GM10248 (cell line): Measurements from ENCODE around the gene FRMD1.

Experiments
- CTCF ChIA-PET: fragments of 300-600 bp; sonication (Branson Sonifier 250); formaldehyde crosslinking; extraction: SDS; loops from one replicate; lab custom pipeline; 2021; ENCODE audit warnings: antibody characterized with exemption; lab: Yijun Ruan, JAX
- POLR2A ChIA-PET: fragments of 350-650 bp; sonication (Branson Sonifier 250); formaldehyde crosslinking; extraction: SDS; loops from one replicate; lab custom pipeline; 2020; ENCODE audit warnings: antibody characterized with exemption; lab: Yijun Ruan, JAX
- DNase-seq: peaks from one replicate; pipeline ENCODE4 v3.0.0; 2012; ENCODE audit errors: extremely low spot score
- CTCF ChIP-seq: IDR thresholded peaks from 2 replicates; pipeline ENCODE4 v1.5.1; 2012; ENCODE audit warnings: mild to moderate bottlenecking, low read depth; ENCODE audit errors: extremely low read depth, missing control alignments, control extremely low read depth

The FRMD1 gene

DNA sequence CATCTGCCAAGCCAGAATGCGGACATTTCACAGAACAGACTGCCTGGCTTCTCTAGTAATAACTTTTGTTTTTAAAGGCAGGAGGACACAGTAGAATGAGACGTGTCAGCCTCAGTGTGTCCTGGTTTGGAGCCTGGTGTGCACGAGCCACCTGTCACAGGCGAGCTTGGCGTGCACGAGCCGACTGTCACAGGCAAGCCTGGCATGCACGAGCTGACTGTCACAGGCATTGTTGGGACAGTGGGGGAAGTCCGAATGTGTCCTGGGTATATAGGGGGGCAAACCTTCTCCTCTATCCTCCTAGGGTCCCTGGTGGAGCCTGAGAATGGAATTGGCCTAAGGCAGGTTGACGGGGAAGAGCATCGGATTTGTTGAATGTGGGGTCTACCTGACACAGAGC, 74.1 kb downstream of the FRMD1 start:
- ChIA-PET CTCF (no interaction called here), POLR2A (no interaction called here)
- TF ChIP-seq CTCF, result no peak
- no peak for DNase-seq

DNA sequence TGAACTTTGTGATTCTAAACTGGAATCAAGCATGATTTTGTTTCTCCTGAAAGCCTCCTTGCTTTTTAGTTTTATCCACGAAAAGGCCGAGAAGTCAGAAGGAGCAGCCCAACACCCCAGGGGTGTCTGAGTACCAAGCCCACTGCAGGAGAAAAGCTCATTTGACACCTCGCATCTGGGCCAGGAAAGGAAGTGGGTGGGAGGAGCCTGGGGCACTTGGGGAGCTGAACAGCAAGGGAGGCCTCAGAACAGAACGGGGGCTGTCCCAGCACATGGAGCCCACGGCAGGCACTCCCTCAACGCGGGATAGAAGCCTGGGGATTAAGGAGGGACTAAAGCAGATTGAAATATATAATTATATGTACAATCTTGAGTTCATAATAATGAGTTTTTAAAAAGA, 75.0 kb downstream of the FRMD1 start:
- CTCF ChIA-PET, result no interaction called here
- TF ChIP-seq CTCF, result no peak

More for the DNA sequence above, 75.0 kb downstream of the FRMD1 start:
- POLR2A ChIA-PET, result no interaction called here
- no peak for DNase-seq
